ENCODE data around the gene GABRD. TPM values are rescaled to one million over a fixed set of nuclear protein-coding genes. Genes with fewer than 3 reads are reported as not detected.

GABRD gene
- total RNA-seq, 1 donor = not detected

DNA sequence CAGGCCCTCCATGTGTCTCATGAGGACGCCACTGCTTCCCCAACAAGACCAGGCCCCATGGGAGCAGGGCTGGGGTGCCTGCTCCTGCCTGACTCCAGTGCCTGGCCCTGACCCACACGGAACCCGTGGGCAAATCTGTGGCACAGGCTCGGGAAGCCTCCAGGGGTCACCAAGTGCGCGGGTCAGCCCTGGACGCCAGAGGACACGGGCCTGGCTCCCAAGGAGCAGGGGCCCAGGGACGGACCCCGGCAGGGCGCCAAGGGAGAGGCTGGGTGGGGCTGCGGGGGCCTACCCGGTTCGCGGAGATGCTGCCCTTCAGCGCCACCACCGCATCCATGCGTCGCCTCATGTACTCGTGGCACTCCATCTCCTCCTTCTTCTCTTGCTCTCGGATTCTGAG, 47.5 kb upstream of the GABRD start:
- peaks cover 5% of the 10 kb centered on the region for H3K27me3 ChIP-seq (ENCODE audit: insufficient read depth, low read length)
- TF ChIP-seq, protein P1, sequence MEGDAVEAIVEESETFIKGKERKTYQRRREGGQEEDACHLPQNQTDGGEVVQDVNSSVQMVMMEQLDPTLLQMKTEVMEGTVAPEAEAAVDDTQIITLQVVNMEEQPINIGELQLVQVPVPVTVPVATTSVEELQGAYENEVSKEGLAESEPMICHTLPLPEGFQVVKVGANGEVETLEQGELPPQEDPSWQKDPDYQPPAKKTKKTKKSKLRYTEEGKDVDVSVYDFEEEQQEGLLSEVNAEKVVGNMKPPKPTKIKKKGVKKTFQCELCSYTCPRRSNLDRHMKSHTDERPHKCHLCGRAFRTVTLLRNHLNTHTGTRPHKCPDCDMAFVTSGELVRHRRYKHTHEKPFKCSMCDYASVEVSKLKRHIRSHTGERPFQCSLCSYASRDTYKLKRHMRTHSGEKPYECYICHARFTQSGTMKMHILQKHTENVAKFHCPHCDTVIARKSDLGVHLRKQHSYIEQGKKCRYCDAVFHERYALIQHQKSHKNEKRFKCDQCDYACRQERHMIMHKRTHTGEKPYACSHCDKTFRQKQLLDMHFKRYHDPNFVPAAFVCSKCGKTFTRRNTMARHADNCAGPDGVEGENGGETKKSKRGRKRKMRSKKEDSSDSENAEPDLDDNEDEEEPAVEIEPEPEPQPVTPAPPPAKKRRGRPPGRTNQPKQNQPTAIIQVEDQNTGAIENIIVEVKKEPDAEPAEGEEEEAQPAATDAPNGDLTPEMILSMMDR (IDR thresholded peaks at IDR 0.05; ENCODE audit: extremely low read depth, low read depth, low read length) = no peak
- H3K27ac ChIP-seq (ENCODE audit: low read depth, low read length) = no peak overlapping the region
- H3K36me3 ChIP-seq (ENCODE audit: insufficient read depth, low read length) = no peaks in the 10 kb centered on the region
- no peak overlapping the region for H3K4me3 ChIP-seq (ENCODE audit: insufficient read depth, low read length)
- no peaks in the 10 kb centered on the region for H4K20me1 ChIP-seq (ENCODE audit: insufficient read depth, low read length)
- no peak overlapping the region for H3K4me2 ChIP-seq (ENCODE audit: insufficient read depth, low read length)
- DNase-seq (ENCODE audit: insufficient read length, low spot score, missing footprints) = no peak
- no peak overlapping the region for H2AFZ ChIP-seq (ENCODE audit: low read length)
- H3K9me3 ChIP-seq (ENCODE audit: low read depth, low read length) = no peaks in the 10 kb centered on the region
- H3K4me1 ChIP-seq (ENCODE audit: insufficient read depth, low read length) = no peaks in the 10 kb centered on the region
- no peaks in the 10 kb centered on the region for H3K79me2 ChIP-seq (ENCODE audit: insufficient read depth, low read length)

DNA sequence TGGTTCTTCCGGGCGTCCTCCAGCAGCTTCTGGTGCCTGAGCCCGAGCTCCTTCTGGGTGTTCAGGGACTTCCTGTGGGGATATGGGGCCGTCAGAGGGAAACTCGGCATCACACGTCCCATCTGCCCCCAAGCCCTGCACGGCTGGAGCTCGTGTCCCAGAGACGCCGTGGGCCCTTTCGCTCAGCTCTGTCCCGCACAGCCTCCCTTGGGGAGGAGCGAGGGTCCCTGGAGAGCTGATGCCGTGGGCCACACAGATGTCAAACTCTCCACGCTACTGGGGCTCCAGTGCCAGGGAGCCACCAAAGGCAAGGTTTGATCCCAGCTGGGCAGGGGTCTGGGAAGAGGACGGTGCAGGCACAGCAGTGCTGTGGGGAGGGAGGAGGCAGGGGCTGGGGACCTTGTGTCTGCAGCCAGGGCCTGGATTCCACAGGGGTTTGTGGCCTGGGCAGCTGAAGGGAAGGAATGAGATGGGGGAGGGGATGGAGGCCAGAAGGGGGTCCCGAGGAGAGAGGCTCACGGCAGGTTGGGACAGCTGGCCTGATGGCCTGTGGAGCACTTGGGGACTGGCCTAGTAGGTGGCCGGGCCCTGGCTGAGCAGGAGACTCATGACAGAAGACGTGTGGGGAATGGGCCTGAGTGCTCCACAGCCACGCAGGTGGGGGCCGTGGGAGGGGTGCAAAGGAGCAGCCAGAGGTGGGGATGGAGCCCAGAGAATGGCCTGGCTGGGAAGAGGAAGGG, 46.0 kb upstream of the GABRD start:
- Histone ChIP-seq H3K27me3 (ENCODE audit: insufficient read depth, low read length) (peaks cover 5% of the 10 kb centered on the region), H3K27ac (ENCODE audit: low read depth, low read length) (no peak overlapping the region), H3K36me3 (ENCODE audit: insufficient read depth, low read length) (no peaks in the 10 kb centered on the region), H3K4me2 (ENCODE audit: insufficient read depth, low read length) (no peak overlapping the region), H3K4me3 (ENCODE audit: insufficient read depth, low read length) (no peak overlapping the region), H3K79me2 (ENCODE audit: insufficient read depth, low read length) (no peaks in the 10 kb centered on the region), H4K20me1 (ENCODE audit: insufficient read depth, low read length) (no peaks in the 10 kb centered on the region), H3K4me1 (ENCODE audit: insufficient read depth, low read length) (no peaks in the 10 kb centered on the region), H2AFZ (ENCODE audit: low read length) (no peak overlapping the region), H3K9me3 (ENCODE audit: low read depth, low read length) (no peaks in the 10 kb centered on the region)
- DNase-seq (ENCODE audit: insufficient read length, low spot score, missing footprints) = peak; percentile 68
- TF ChIP-seq, protein P1 (IDR thresholded peaks at IDR 0.05; ENCODE audit: extremely low read depth, low read depth, low read length) = no peak

DNA sequence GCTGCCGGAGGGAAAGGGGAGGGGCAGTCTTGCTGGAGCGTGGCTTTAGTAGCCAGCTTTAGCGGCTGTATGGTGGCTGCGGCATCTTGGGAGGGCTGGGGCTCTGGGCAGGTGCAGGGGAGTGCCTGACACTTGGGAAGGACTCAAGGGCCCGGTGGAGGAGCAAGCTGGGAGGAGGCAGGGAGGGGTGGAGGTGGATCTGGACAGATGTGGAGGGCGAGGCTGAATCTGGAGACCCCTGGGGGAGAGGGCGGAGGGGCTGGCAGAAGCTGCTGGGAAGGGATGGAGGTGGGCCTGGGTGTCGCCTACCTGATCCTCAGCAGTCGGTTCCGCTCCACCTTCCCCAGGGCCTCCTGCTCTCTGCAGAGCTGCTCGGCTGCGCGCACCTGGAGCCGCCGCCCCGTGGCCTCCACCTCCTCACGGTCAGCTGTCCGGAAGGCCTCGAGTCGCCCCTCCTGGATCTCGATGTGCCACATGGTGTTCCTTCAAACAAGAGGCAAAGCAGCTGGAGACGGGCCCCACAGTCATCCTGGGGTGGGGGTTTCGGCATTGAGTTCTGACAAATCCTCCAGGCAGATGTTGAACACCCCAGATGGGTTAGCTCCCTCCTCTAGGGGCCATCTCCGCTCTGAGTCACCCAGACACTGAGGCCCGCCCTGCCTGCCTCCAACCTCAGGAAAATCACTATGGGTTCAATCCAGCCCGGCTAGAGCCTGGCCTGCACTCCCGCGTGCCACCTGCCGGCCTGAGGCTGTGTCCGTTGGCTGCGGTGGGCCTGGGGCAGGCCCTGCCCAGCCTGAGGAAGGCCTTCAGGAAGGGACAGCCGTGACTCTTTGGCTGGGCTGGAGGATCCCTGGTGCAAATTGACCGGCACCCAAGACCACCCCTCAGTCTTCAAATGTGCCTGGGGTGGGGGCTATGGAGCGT, 45.2 kb upstream of the GABRD start:
- no peak for DNase-seq (ENCODE audit: insufficient read length, low spot score, missing footprints)
- Histone ChIP-seq H2AFZ (ENCODE audit: low read length) (no peak overlapping the region), H3K27ac (ENCODE audit: low read depth, low read length) (no peak overlapping the region), H3K4me3 (ENCODE audit: insufficient read depth, low read length) (no peak overlapping the region), H3K4me2 (ENCODE audit: insufficient read depth, low read length) (no peak overlapping the region), H3K9me3 (ENCODE audit: low read depth, low read length) (no peaks in the 10 kb centered on the region), H3K27me3 (ENCODE audit: insufficient read depth, low read length) (peaks cover 5% of the 10 kb centered on the region), H4K20me1 (ENCODE audit: insufficient read depth, low read length) (no peaks in the 10 kb centered on the region), H3K4me1 (ENCODE audit: insufficient read depth, low read length) (no peaks in the 10 kb centered on the region), H3K36me3 (ENCODE audit: insufficient read depth, low read length) (no peaks in the 10 kb centered on the region), H3K79me2 (ENCODE audit: insufficient read depth, low read length) (no peaks in the 10 kb centered on the region)
- TF ChIP-seq, protein P1 (IDR thresholded peaks at IDR 0.05; ENCODE audit: extremely low read depth, low read depth, low read length) = no peak

DNA sequence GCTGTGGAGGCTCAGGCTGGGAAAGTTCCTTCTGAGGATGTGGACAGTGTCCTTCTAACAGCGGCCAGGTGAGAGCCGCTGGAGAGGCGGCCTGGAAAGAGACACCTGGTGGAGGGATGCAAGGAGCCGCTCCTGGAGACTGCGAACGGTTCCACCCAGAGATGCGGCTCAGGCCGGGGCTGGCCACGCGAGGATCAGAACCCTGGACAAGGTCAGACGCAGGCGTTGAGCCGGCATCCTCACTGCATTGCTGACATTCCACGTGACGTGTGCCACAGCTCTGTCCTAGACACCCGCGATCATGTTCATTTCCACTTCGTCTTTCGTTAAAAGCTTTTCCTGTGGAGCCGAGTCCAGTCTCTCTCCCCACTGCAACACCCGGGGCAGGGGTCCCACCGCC, 44.3 kb upstream of the GABRD start:
- Histone ChIP-seq H3K4me2 (ENCODE audit: insufficient read depth, low read length) (no peak overlapping the region), H3K4me1 (ENCODE audit: insufficient read depth, low read length) (no peaks in the 10 kb centered on the region), H3K4me3 (ENCODE audit: insufficient read depth, low read length) (no peak overlapping the region), H3K36me3 (ENCODE audit: insufficient read depth, low read length) (no peaks in the 10 kb centered on the region), H2AFZ (ENCODE audit: low read length) (no peak overlapping the region), H3K79me2 (ENCODE audit: insufficient read depth, low read length) (no peaks in the 10 kb centered on the region), H3K27ac (ENCODE audit: low read depth, low read length) (no peak overlapping the region), H3K9me3 (ENCODE audit: low read depth, low read length) (no peaks in the 10 kb centered on the region), H3K27me3 (ENCODE audit: insufficient read depth, low read length) (peaks cover 5% of the 10 kb centered on the region), H4K20me1 (ENCODE audit: insufficient read depth, low read length) (no peaks in the 10 kb centered on the region)
- DNase-seq (ENCODE audit: insufficient read length, low spot score, missing footprints) = no peak
- TF ChIP-seq, protein P1 (IDR thresholded peaks at IDR 0.05; ENCODE audit: extremely low read depth, low read depth, low read length) = no peak

All from osteoblast (primary cell).